K562 treated with DMSO at 1 percent for 24 hours (cell line): ENCODE data around the gene CDK12. TPM values are rescaled to one million over a fixed set of nuclear protein-coding genes. Genes with fewer than 3 reads are reported as not detected.

Source experiments
- total RNA-seq: library from RNA; unstranded; fragments of 300-600 nt; gene quantifications from 2 replicates; pipeline ENCODE4 v1.2.3, GENCODE V29; 2022; ENCODE audit warnings: low read depth; ENCODE audit not compliant: insufficient read depth

The CDK12 gene
- 26.6 and 28.7 TPM in 2 replicates for total RNA-seq

GRCh38 chr17:39461113-39461925 lies at the start of gene CDK12:
TSS of gene CDK12 (plus strand) at chr17:39461486. CDS start at chr17:39462072, 586 bp downstream.

DNA sequence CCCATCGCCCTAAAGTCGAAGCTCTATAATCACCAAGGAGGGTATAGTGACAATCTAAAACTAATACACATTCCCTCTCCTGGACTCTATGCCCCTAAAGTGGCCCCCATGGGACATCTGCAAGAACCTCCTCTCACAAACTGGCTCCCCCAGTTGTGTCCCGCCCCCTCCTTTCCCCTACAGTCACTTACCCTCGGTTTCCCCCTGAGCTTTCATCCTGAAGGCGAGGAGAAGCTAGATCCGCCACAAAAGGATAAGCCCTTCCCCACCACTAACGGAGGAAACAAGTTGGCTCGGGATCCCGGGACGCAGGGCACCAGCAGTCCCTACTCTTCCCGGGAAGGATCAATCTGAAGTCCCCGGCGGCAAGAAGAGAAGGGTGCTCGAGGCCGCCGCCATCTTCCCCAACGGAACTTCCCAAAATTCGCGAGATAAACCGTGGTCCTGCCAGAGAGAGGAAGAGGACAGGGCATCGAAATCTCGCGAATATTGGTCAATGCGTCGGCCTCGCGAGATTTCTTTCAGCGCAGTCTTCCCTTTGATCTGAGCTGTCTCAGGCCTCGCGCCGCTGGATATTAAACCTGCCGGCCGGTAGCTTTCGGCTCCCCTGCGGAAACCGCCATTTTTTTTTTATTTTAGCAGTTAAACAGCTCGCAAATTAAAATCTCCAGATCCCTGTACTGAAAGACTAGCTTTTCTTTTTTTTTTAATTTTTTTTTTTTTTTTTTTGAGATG lies 10.3 kb upstream of the CDK12 start, which contains the start of gene MED1:
TSS of gene MED1 (minus strand) at position 417 of the 735 bp plus-strand sequence. CDS start at position 216, 201 bp downstream.

Other genes with a start within 250 kb of the CDK12 start
- not detected in 2 replicates for gene STAC2, start 235.5 kb upstream of the CDK12 start, total RNA-seq
- gene FBXL20, start 59.9 kb upstream of the CDK12 start, total RNA-seq = 7.3 and 7.4 TPM in 2 replicates
- gene MED1, start 10.2 kb upstream of the CDK12 start, total RNA-seq = 18.2 and 20.7 TPM in 2 replicates
- not detected in 2 replicates for gene NEUROD2, start 146.4 kb downstream of the CDK12 start, total RNA-seq
- 0.21 TPM in 1 of 2 replicates, not detected in the other for gene PPP1R1B, start 165.5 kb downstream of the CDK12 start, total RNA-seq
- gene STARD3, start 175.7 kb downstream of the CDK12 start, total RNA-seq = 97.0 and 108 TPM in 2 replicates
- 2.6 and 5.7 TPM in 2 replicates for gene TCAP, start 203.9 kb downstream of the CDK12 start, total RNA-seq
- 5.6 and 7.1 TPM in 2 replicates for gene PNMT, start 207.0 kb downstream of the CDK12 start, total RNA-seq
- gene PGAP3, start 226.6 kb downstream of the CDK12 start, total RNA-seq = 9.9 and 13.3 TPM in 2 replicates
- 7.0 and 8.5 TPM in 2 replicates for gene ERBB2, start 238.6 kb downstream of the CDK12 start, total RNA-seq